D721Med (cell line): ENCODE data around the gene TCEAL3.
"Not testable (repeated sequence)": the region's sequence is repeated elsewhere in the genome, so short reads cannot be mapped to it uniquely, and the experiment has no call there.

ENCODE experiments used
- DNase-seq: peaks from one replicate; pipeline ENCODE4 v3.0.0; 2011; ENCODE audit warnings: low spot score; ENCODE audit not compliant: insufficient read length
- FAIRE-seq: peaks from 2 replicates; lab custom pipeline; 2011; peaks lifted over from hg19 to GRCh38; lab: Jason Lieb, UNC
- CTCF ChIP-seq: IDR thresholded peaks from 2 replicates; pipeline ENCODE4 v1.5.1; 2012; ENCODE audit warnings: mild to moderate bottlenecking, control low read depth; ENCODE audit not compliant: insufficient read depth; ENCODE audit errors: missing control alignments

The TCEAL3 gene

GRCh38 chrX:103640401-103641155 lies 32.8 kb downstream of the TCEAL3 start:
- FAIRE-seq = no peak
- no peak for DNase-seq
- no peak for TF ChIP-seq CTCF

- DNase-seq (no peak), FAIRE-seq (no peak)
- no peak for TF ChIP-seq CTCF
Measured at GRCh38 chrX:103644125-103644524, 36.4 kb downstream of the TCEAL3 start.

- TF ChIP-seq CTCF = no peak
- DNase-seq (no peak), FAIRE-seq (no peak)
Measured at GRCh38 chrX:103647630-103648029, 39.9 kb downstream of the TCEAL3 start.

- no peak for DNase-seq
- FAIRE-seq = peak; percentile 61
- TF ChIP-seq CTCF = no peak
Measured at GRCh38 chrX:103651151-103651773, 43.5 kb downstream of the TCEAL3 start.

GRCh38 chrX:103655230-103656000 lies 47.7 kb downstream of the TCEAL3 start:
- FAIRE-seq, DNase-seq: not testable (repeated sequence)

GRCh38 chrX:103656617-103657016 lies 48.9 kb downstream of the TCEAL3 start:
- no peak for TF ChIP-seq CTCF
- no peak for DNase-seq
- no peak for FAIRE-seq

GRCh38 chrX:103657066-103657465 lies 49.3 kb downstream of the TCEAL3 start:
- not testable (repeated sequence) for FAIRE-seq, DNase-seq
